Heart left ventricle (tissue), 13 donors: ENCODE measurements around the gene MED29.

Source experiments
- POLR2A ChIP-seq, 2 donors: fragments of 450-650 bp; IDR thresholded peaks; one replicate each; pipeline ENCODE4 v1.6.1; 2017; ENCODE audit warnings: antibody characterized with exemption in 2 of 2, mild to moderate bottlenecking in 2 of 2, moderate library complexity in 2 of 2
- TF ChIP-seq, protein P1 (sequence below), 12 donors: fragments of 200-600 bp; sonication (generic) in 4 of 12; IDR thresholded peaks; one replicate each; pipeline versions ENCODE4 v1.5.0 to v1.8.0; 2018 to 2022; ENCODE audit warnings: antibody characterized with exemption in 12 of 12, mild to moderate bottlenecking in 5 of 12
- donor health status: ischemic (EF 13 %, LVEDD 7.1; RV severe dilation, severe dysfunction).
- donor health status: DM: no; HTN: yes; CAD: no.
- donor health status: DM: no; HTN: no; CAD: no.
- donor health status: ischemic (EF 25% LVEDD 6.9; RV normal size, moderate dysfunction).
- donor health status: ischemic (EF 25% LVEDD 5.7; RV mildly dilated, moderate dysfunction).
- donor health status: ischemic (EF 35%, LVEDD 5.7; RV mildly dilated, moderate dysfunction).
- donor health status: nonischemic (EF 11% LVEDD 7.7; RV severe dilation, severe dysfunction).
- donor health status: DM: yes; HTN: yes; CAD: no.
- donor health status: PGD.
- donor health status: ischemic (EF 29% LVEDD 5.4; RV normal size, mild dysfunction).
- donor health status: nonischemic (EF 23%, LVEDD 6.1; RV moderate dilation, normal function).

DNA sequence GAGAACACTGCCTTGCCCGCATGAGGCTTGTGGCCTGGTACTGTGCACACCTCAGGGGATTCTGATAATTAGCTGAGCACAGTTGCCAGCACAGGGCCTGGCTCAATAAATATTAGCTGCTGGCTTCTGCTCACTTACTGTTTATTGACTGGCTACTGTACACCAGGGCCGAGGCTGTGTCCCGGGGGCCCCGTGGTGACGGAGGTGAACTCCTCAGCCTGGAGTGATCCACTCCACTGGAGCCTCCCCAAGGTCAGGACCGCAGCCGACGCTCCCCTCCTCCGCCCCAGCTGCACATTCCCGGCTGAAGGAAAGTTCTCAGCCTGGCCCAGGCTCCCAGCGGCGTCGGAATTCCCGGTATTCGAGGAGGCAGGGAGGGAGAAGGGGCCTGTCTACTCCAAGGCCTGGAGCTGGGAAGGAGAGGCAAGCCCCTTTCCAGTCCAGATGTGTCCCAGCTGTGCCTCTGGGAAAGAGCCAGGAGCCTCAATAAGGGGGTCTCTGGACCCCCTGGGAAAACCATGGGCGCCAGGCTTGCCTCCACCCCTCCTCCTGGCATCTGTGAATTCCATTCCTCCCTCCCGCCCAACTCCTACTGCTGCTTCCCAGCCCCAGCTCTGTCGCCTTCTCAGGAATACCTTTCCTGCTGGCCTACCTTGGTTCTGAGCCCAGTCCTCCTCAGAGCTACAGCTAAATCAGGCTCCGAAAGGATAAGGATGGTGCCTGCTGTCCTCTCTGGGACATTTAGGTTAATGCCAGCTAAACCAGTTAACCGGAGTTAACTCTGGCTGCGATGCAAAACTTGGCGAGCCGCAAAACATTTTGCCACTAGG is 37.3 kb downstream of the MED29 start:
- TF ChIP-seq, protein P1, sequence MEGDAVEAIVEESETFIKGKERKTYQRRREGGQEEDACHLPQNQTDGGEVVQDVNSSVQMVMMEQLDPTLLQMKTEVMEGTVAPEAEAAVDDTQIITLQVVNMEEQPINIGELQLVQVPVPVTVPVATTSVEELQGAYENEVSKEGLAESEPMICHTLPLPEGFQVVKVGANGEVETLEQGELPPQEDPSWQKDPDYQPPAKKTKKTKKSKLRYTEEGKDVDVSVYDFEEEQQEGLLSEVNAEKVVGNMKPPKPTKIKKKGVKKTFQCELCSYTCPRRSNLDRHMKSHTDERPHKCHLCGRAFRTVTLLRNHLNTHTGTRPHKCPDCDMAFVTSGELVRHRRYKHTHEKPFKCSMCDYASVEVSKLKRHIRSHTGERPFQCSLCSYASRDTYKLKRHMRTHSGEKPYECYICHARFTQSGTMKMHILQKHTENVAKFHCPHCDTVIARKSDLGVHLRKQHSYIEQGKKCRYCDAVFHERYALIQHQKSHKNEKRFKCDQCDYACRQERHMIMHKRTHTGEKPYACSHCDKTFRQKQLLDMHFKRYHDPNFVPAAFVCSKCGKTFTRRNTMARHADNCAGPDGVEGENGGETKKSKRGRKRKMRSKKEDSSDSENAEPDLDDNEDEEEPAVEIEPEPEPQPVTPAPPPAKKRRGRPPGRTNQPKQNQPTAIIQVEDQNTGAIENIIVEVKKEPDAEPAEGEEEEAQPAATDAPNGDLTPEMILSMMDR (IDR thresholded peaks at IDR 0.05), result no peak
- no peak for TF ChIP-seq POLR2A (IDR thresholded peaks at IDR 0.05)
